Muscle of arm (tissue), 12 donors: Measurements from ENCODE around the gene EFNA4. TPM values are rescaled to one million over a fixed set of nuclear protein-coding genes. Genes with fewer than 3 reads are reported as not detected.

Experiments
- DNase-seq: peaks from one replicate; pipeline ENCODE4 v3.0.0-alpha.2; 2013
- polyA plus RNA-seq, 12 donors: library from polyadenylated mRNA; unstranded; fragments of 120-200 nt; gene quantifications; one replicate each; pipeline ENCODE4 v1.2.1, GENCODE V29; 2013; ENCODE audit not compliant: insufficient read length in 12 of 12

Gene EFNA4
- polyA plus RNA-seq, 12 donors: 4.7 to 12.1 (median 6.5) TPM; not detected in 1

- DNase-seq: no peak
Observed at GRCh38 chr1:155030243-155030795, 33.2 kb upstream of the EFNA4 start.

GRCh38 chr1:155030899-155031298 lies 32.6 kb upstream of the EFNA4 start:
- DNase-seq: no peak

GRCh38 chr1:155032886-155033285 lies 30.7 kb upstream of the EFNA4 start:
- DNase-seq: no peak

- DNase-seq: no peak
Observed at GRCh38 chr1:155033524-155033923, 30.0 kb upstream of the EFNA4 start, which contains the start of the genes DCST1 and DCST2. TSS of gene DCST1 (plus strand) at chr1:155033824. CDS start at chr1:155034037, 213 bp downstream. TSS of gene DCST2 (minus strand) at chr1:155033781. CDS start at chr1:155033701, 80 bp downstream.

GRCh38 chr1:155034318-155035208 lies 29.0 kb upstream of the EFNA4 start:
- DNase-seq: no peak

- DNase-seq: no peak
Observed at GRCh38 chr1:155035936-155036335, 27.6 kb upstream of the EFNA4 start.

GRCh38 chr1:155037043-155037442 lies 26.5 kb upstream of the EFNA4 start:
- DNase-seq: no peak

GRCh38 chr1:155037851-155038441 lies 25.6 kb upstream of the EFNA4 start:
- DNase-seq: no peak

GRCh38 chr1:155038602-155039307 lies 24.8 kb upstream of the EFNA4 start:
- DNase-seq: no peak

- DNase-seq: no peak
Observed at GRCh38 chr1:155039308-155039669, 24.3 kb upstream of the EFNA4 start.

- DNase-seq: no peak
Observed at GRCh38 chr1:155040358-155041093, 23.0 kb upstream of the EFNA4 start.

- no peak for DNase-seq
Observed at GRCh38 chr1:155042789-155043188, 20.8 kb upstream of the EFNA4 start.

GRCh38 chr1:155043301-155043702 lies 20.2 kb upstream of the EFNA4 start:
- DNase-seq: no peak

GRCh38 chr1:155043793-155044192 lies 19.7 kb upstream of the EFNA4 start:
- DNase-seq: no peak

- no peak for DNase-seq
Observed at GRCh38 chr1:155044365-155044764, 19.2 kb upstream of the EFNA4 start.

GRCh38 chr1:155044812-155045657 lies 18.5 kb upstream of the EFNA4 start:
- DNase-seq: peak; percentile 54

- DNase-seq: no peak
Observed at GRCh38 chr1:155048449-155049334, 14.8 kb upstream of the EFNA4 start.

GRCh38 chr1:155049651-155050559 lies 13.6 kb upstream of the EFNA4 start:
- DNase-seq: no peak
